GM23338 (cell line): ENCODE data around the gene RPTOR. TPM values are rescaled to one million over a fixed set of nuclear protein-coding genes. Genes with fewer than 3 reads are reported as not detected.

Experiments used
- ATAC-seq: fragments of 200-7000 bp; cut with Tn5 transposase; 3 replicates; pipeline ENCODE4 v1.9.1; 2020
- DNase-seq: peaks from one replicate; pipeline ENCODE4 v3.0.0-alpha.2; 2015; ENCODE audit warnings: low spot score
- H2AFZ ChIP-seq: fragments of 200-600 bp; sonication (generic); 2 replicates; pipeline ENCODE4 v1.8.0; 2016; ENCODE audit warnings: antibody characterized with exemption, mild to moderate bottlenecking, moderate library complexity
- H3F3A ChIP-seq: fragments of 200-600 bp; sonication (generic); replicated peaks from 2 replicates; pipeline ENCODE4 v1.8.0; 2017; ENCODE audit warnings: antibody characterized with exemption, mixed run types, low read depth
- H3K27ac ChIP-seq: fragments of 200-600 bp; sonication (generic); 2 replicates; pipeline ENCODE4 v1.6.1; 2016; ENCODE audit warnings: low read depth
- H3K27me3 ChIP-seq: fragments of 200-600 bp; sonication (generic); 2 replicates; pipeline ENCODE4 v1.8.0; 2016; ENCODE audit warnings: mild to moderate bottlenecking, mixed run types, moderate library complexity; ENCODE audit not compliant: insufficient read depth
- H3K36me3 ChIP-seq: fragments of 200-600 bp; sonication (generic); 2 replicates; pipeline ENCODE4 v1.8.0; 2016; ENCODE audit warnings: mild to moderate bottlenecking; ENCODE audit not compliant: insufficient read depth
- H3K4me1 ChIP-seq: fragments of 200-600 bp; sonication (generic); 2 replicates; pipeline ENCODE4 v1.8.0; 2016; ENCODE audit warnings: mild to moderate bottlenecking, moderate library complexity; ENCODE audit not compliant: insufficient read depth
- H3K4me2 ChIP-seq: fragments of 200-600 bp; sonication (generic); 2 replicates; pipeline ENCODE4 v1.7.1; 2017; ENCODE audit warnings: mixed run types
- H3K4me3 ChIP-seq: fragments of 200-600 bp; sonication (generic); 2 replicates; pipeline ENCODE4 v1.6.1; 2016; ENCODE audit warnings: mixed run types
- H3K79me2 ChIP-seq: fragments of 200-600 bp; sonication (generic); replicated peaks from 2 replicates; pipeline ENCODE4 v1.8.0; 2017; ENCODE audit warnings: mild to moderate bottlenecking; ENCODE audit not compliant: insufficient read depth
- H3K9me2 ChIP-seq: fragments of 200-600 bp; sonication (generic); 2 replicates; pipeline ENCODE4 v1.8.0; 2017; ENCODE audit not compliant: insufficient read depth
- H4K20me1 ChIP-seq: fragments of 200-600 bp; sonication (generic); replicated peaks from 2 replicates; pipeline ENCODE4 v1.8.0; 2017; ENCODE audit warnings: mild to moderate bottlenecking; ENCODE audit not compliant: insufficient read depth
- H3K27ac Mint-ChIP-seq: 2 replicates; pipeline ENCODE4 v1.8.0; 2020; ENCODE audit warnings: inconsistent platforms, mild to moderate bottlenecking, moderate library complexity, mixed read lengths
- H3K27me3 Mint-ChIP-seq: 3 replicates; pipeline ENCODE4 v1.8.0; 2022; ENCODE audit warnings: low read depth, mild to moderate bottlenecking, moderate library complexity, mixed read lengths, inconsistent platforms; ENCODE audit not compliant: insufficient read depth, poor library complexity
- H3K36me3 Mint-ChIP-seq: 3 replicates; pipeline ENCODE4 v1.8.0; 2021; ENCODE audit warnings: low read depth, mild to moderate bottlenecking, inconsistent platforms, moderate library complexity, mixed read lengths
- H3K4me1 Mint-ChIP-seq: 3 replicates; pipeline ENCODE4 v1.8.0; 2020; ENCODE audit warnings: mild to moderate bottlenecking, inconsistent platforms, mixed read lengths
- H3K4me3 Mint-ChIP-seq: 3 replicates; pipeline ENCODE4 v1.8.0; 2021; ENCODE audit warnings: moderate library complexity, mild to moderate bottlenecking, inconsistent platforms, mixed read lengths
- H3K9me3 Mint-ChIP-seq: 3 replicates; pipeline ENCODE4 v1.8.0; 2020; ENCODE audit warnings: moderate library complexity, mild to moderate bottlenecking, inconsistent platforms, mixed read lengths
- CTCF ChIP-seq, 2 experiments: fragments of 200-600 bp in 1 of 2; sonication (generic) in 1 of 2; conservative IDR thresholded peaks; 2 replicates each; pipeline versions ENCODE4 v1.5.1 to v1.6.1; 2016 to 2017; ENCODE audit warnings: antibody characterized with exemption in 2 of 2, low read depth in 2 of 2, mild to moderate bottlenecking in 2 of 2, moderate library complexity in 1 of 2
- ZNF114 ChIP-seq: fragments of 250-450 bp; sonication (Bioruptor Pico); IDR thresholded peaks from 2 replicates; pipeline ENCODE4 v1.5.0; 2020; ENCODE audit warnings: mild to moderate bottlenecking, moderate library complexity
- ZNF462 ChIP-seq: fragments of 250-450 bp; sonication (Bioruptor Pico); IDR thresholded peaks from 2 replicates; pipeline ENCODE4 v1.5.0; 2020; ENCODE audit warnings: mild to moderate bottlenecking, moderate library complexity
- polyA plus RNA-seq: library from polyadenylated mRNA; unstranded; fragments of >200 nt; fragmentation: Nextera tagmentation; extraction: Ambion mirVana; gene quantifications from 2 replicates; pipeline ENCODE4 v1.2.1, GENCODE V29; 2016
- total RNA-seq: library from RNA; depleted of rRNA; stranded (reverse); fragments of >200 nt; shearing (Covaris generic); gene quantifications from 2 replicates; pipeline ENCODE4 v1.2.3, GENCODE V29; 2014

Gene RPTOR
- total and polyA plus RNA-seq, 2 experiments from 2014 or later, result 9.5 to 38.0 TPM

GRCh38 chr17:80511222-80512180 lies 33.1 kb upstream of the RPTOR start:
- Histone ChIP-seq H3F3A (no peaks in the 10 kb centered on the region), H3K36me3 (no peaks in the 10 kb centered on the region), H3K27me3 (no peaks in the 10 kb centered on the region), H3K4me3 (no peak overlapping the region), H3K4me1 (no peaks in the 10 kb centered on the region), H3K4me2 (no peak overlapping the region), H4K20me1 (no peaks in the 10 kb centered on the region), H3K79me2 (no peaks in the 10 kb centered on the region), H3K27ac (no peak overlapping the region), H2AFZ (no peak overlapping the region), H3K9me2 (no peaks in the 10 kb centered on the region)
- peaks cover 2% of the 10 kb centered on the region for H3K27me3 Mint-ChIP-seq
- no peaks in the 10 kb centered on the region for H3K4me1 Mint-ChIP-seq
- H3K9me3 Mint-ChIP-seq, result no peaks in the 10 kb centered on the region
- H3K27ac Mint-ChIP-seq, result no peak overlapping the region
- no peak for TF ChIP-seq ZNF462 (CRISPR knock-in tag)
- no peak for TF ChIP-seq ZNF114
- TF ChIP-seq CTCF (conservative IDR thresholded peaks at IDR 0.05; ENCODE audit: low read depth in 2 of 2), result peak; percentile 44 to 77
- DNase-seq (peak; percentile 77), ATAC-seq (peak; percentile 97)
- no peak overlapping the region for H3K4me3 Mint-ChIP-seq
- no peaks in the 10 kb centered on the region for H3K36me3 Mint-ChIP-seq
